Caki2 (cell line): ENCODE data around the gene TRIM66. TPM values are rescaled to one million over a fixed set of nuclear protein-coding genes. Genes with fewer than 3 reads are reported as not detected.

Experiments
- DNase-seq: peaks from one replicate; pipeline ENCODE4 v3.0.0-alpha.2; 2015; ENCODE audit warnings: low read depth
- in situ Hi-C: cut with HindIII; loops from 2 replicates; pipeline ENCODE4 v1.10.0; 2016; ENCODE audit warnings: low sequenced_read_pairs, low pct_unique_long_range_greater_than_20kb, mixed read lengths
- total RNA-seq: library from RNA; depleted of rRNA; stranded (reverse); fragments of >200 nt; shearing (Covaris generic); gene quantifications from 2 replicates; pipeline ENCODE4 v1.2.3, GENCODE V29; 2014; ENCODE audit warnings: low replicate concordance

TRIM66 gene
- total RNA-seq, 1 experiment from 2014 or later = 0.27 TPM

DNA sequence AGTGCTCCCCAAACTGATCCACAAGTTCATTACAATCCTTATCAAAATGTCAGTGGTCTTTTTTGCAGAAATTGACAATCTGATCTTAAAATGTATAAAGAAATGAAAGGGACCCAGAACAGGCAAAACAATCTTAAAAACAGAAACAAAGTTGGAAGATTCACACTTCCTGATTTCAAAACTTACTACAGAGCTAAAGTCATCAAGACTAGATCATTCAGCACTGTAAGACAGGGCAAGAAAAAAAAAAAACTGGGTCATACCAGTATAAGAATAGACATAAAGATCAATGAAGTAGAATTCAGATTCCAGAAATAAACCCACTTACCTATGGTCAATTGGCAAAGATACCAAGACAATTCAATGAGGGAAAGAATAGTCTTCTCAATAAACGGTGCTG, 84.0 kb downstream of the TRIM66 start:
- DNase-seq = no peak
- in situ Hi-C loops = no loop called here

DNA sequence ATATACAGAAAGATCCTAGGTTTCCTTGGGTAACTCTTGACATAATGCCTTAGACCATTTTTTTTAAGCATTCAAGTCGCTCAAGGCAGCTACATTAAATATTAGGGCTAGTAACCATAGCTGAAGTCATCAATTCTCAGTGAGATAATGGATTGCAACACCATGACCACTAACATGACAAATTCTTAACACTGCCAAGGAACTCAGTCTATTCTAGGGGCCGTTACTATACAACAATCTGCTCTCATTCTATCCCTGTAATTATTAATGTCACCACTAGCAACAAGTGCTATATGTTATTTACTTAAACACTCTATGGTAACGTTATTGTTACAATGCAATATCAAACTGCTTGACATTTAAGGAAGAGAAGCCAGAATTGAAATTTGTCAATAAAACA, 85.3 kb downstream of the TRIM66 start:
- in situ Hi-C loops = no loop called here
- DNase-seq = peak; percentile 8

DNA sequence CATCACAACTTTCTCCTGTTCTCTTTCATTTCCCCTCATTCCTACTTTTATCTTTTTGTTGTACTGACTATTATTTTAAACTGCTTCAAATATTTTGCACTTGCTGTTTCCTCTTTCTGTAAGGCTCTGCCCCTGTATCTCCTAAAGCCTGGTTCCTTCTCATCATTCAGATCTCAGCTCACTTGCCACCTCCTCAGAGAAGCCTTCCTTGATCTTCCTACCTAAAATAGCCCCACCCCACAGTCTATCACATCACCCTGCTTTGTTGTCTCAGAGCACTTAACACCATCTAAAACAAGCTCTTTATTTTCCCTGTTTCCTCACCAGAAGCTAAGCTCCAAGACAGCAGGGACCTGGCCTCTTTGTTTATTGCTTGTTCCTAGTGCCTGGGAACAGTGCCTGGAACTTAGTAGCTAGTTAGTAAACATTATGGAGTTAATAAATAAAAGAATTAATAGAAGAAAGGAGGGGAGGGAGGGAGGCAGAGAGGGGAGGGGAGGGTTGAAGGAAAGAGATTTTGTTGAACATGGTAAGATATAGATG, 85.9 kb downstream of the TRIM66 start:
- in situ Hi-C loops = no loop called here
- DNase-seq = no peak

DNA sequence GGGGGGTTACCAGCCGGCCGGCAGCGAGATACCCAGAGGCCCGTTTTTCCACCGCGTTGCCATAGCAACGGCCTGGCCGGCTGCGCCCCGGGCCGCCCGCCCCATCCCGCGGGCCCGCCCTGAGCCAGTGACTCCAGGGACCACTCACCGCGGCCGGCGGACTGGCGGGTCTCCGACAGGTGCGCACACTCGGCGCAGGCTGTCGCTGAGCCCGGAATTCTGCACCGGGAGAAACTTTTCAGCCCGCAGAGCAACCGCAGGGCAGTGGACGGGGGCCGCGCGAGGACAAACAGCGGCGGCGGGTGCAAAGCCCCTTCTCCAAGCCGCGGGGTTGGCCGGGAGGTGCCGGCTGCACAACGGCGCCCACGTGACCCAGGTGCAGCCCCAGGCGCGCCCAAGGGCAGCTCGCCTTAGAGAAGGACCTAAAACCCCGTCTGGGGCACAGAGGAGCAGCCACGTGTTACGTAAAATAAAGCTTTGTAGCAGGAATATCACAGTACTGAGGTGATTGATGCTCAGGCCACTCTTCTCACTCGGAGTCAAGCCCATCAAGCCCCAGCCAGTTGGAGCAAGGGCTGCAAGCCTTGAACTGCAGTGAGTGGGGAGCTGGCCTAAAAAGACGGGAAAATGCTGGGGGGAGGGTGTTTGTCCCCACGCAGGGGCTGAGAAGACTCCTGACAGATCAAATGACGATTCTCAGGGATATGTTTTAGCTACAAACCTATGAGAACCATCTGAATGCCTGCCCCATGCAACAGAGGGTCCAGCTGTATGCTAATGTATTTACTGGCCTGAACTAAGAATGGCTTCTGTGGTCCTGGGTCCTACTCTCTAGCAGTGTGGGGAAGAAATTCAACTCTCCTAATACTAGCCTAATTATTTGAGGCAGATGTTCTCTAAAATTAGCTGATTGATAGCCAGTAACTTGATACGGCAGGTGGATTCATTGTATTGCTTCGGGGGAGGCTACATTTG, 88.2 kb downstream of the TRIM66 start, which contains the start of gene STK33:
Gene STK33, minus strand, starts transcription at position 294 of the 975 bp plus-strand sequence. CDS start 119,323 bp downstream, outside the sequence.
- DNase-seq = no peak
- in situ Hi-C loops = no loop called here

DNA sequence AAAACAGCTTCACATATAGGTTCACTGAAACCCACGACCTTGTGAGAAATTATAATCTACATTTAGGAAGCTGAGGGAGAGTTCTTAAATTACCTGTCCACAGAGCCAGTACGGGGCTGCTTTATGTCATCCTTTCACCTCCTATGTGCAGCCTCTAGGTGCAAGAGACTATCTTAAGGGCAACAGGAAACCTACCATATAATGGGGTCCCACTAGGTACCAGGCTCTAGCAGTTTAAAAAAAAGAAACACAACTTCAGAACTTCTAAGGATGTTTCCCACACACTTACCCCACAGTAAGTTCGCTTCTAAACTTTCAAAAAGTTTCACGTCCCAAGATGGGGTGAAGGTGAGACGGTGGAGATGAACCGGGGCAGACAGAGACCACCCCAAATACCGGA, 89.0 kb downstream of the TRIM66 start:
- in situ Hi-C loops = no loop called here

DNA sequence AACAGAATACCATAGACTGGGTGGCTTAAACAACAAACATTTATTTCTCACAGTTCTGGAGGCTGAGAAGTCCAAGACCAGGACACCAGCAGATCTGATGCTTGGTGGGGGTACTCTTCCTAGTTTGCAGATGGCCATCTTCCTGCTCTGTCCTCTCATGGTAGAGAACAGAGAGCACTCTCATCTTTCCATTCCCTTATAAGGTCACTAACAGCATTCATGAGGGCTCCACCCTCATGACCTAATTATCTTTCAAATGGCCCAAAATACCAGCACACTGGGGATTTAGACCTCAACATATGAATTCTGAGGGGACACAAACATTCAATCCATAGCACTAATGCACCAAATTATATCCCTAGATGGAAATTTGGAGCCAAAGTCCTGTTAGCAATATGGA, 94.5 kb downstream of the TRIM66 start:
- in situ Hi-C loops = no loop called here
- DNase-seq = no peak

More for the DNA sequence above, 89.0 kb downstream of the TRIM66 start:
- no peak for DNase-seq

DNA sequence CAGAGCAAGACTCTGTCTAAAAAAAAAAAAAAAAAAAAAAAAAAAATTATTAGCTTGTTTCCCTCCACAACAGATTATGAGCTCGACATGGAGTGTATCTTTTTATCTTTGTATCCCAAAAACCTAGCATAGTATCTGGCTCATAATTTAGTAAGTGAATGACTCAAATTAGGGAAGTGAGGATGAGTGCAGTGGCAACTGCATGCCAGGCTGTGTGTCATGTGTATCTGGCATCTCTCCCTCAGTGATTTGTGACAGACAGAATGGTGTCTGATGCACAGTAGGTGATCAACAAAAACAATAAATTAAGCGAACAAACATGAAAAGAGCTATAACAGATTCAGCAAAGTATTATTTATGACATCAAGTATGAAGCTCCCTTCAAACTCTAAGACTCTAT, 95.7 kb downstream of the TRIM66 start:
- in situ Hi-C loops = no loop called here
- DNase-seq = no peak

DNA sequence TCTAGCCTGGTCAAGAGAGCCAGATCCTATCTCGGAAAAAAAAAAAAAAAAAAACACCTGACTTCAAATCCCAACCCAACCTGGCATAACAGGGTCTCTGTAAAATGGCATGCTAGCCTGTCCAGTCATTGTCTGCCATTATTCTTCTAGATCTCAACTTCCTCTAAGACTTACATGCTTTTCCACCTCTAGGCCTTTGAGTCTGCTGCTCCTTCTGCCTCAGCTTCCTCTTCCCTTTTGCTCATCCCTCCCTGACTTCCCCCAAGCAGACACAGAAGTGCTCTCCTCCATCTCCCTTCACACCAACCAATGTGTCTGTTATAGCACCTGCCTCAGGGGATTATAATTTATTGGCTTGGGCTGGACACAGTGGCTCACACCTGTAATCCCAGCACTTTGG, 96.3 kb downstream of the TRIM66 start:
- in situ Hi-C loops = no loop called here
- DNase-seq = no peak

DNA sequence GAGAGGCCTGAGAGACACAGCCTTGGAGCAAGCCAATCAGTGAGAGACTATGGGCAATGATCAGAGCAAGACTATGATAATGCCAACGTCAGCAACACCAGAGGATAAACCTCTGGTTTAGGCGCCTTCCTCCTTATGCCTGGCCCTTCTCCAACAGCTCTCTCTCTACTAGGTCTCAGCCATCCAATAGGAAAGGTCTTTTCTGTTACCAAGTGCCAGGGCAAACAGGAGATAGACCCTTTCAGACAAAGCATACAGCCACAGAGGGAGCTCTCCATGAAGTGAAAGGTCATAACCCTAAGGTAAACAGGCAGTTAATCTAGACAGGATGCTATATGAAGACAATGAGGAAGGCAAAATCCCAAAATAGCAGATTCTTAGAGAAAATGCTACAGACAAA, 98.0 kb downstream of the TRIM66 start:
- DNase-seq = no peak
- in situ Hi-C loops = no loop called here

DNA sequence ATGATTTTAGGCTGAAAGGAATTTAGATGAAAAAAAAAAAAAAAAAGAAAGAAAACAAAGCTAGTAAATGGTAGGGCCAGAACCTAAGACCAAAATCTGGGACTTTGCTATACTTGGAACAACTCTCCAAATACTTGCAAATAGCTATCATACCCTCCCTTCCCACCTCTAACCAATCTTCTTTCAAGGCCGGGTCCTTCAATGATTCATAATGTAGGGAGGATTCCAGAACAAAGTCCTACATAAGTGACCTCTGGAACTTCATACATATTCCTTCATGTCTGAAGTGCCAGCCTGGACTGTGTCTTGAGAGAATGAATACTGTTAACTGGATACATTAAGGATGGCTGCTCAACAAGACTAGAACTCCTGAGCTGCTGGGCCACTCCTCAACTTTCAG, 98.4 kb downstream of the TRIM66 start:
- in situ Hi-C loops = no loop called here
- no peak for DNase-seq

DNA sequence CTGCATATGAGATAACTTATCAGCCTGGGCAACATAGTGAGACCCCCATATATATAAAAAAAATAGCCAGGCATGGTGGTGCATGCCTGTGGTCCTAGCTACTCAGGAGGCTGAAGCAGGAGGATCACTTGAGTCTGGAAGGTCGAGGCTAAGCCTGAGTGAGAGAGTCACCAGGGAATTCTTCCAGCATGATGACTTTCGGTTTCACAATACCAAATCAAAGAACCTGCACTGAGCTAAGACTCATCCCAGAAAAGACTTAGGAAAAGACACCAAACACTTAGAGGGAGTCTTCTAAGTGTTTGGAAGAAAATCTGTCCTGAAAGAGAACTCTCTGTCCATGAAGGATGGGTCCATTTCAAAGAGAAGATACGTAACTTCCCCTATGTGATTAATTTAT, 101.2 kb downstream of the TRIM66 start:
- no peak for DNase-seq
- in situ Hi-C loops = no loop called here

DNA sequence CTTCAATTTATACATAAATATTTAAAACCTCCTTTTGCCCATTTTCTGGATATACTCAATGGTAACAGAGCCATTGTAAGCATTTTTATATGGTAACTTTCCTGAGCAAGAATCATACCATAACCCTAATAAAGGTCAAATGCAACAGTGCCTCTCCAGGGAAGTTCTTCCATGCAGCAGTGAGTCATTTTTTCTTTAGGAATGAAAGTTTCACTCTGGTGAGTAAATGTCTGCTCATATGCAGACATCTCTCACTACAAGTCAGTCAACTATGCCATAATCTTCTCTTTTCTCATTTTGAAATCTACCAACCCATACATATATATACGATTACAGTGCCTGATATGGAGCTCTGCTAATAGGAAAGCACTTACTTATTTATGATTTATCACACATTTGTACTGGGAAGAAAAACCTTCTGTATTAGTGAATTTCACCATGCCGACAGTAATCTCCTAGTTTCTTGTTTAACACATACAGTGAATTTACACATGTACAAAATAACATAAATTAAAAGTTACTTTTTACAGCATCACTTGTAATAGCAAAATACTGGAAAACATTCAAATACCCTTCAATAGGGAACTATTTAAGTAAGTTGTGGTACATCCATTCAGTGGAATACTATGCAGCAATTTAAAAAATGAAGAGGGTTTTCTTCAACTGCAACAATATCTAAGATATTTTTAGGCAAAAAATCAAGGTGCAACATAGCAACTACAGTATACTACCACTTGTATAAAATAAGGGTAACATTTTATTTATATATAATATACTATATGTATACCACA, 104.5 kb downstream of the TRIM66 start:
- in situ Hi-C loops = no loop called here
- DNase-seq = no peak

DNA sequence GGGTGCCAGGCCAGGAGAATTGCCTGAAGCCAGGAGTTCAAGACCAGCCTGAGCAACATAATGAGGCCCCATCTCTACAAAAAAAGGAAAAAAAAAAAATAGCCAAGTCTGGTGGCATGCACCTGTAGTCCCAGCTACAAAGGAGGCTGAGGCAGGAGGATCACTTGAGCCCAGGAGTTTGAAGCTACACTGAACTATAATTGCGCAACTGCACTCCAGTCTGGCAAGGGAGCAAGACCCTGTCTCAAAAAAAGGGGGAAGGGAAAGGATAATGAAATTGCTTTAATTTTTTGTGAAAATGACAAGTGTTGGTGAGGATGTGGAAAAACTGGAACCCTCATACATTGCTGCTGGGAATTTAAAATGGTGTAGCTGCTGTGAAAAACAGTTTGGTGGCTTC, 107.7 kb downstream of the TRIM66 start:
- no peak for DNase-seq
- in situ Hi-C loops = loop anchor here (25.0 kb wide), 1 partner anchor 412 kb away; the partner anchor contains the start of gene RIC3

DNA sequence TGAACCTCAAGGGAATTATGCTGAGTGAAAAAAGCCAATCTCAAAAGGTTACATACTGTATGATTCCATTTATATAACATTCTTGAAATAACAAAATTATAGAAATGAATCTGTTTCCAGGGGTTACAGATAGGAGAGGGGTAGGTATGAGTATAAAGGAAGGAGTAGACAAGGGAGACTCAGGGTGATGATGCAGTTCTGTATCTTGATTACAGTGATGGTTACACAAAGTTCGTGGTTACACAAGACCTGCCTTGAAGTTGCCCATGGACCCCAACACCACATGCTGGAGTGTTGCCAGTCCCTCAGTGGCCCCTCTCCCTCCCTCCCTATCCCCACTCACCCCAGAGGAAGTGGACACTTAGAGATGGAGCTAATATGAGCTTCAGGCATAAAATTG, 108.7 kb downstream of the TRIM66 start:
- DNase-seq = no peak
- in situ Hi-C loops = loop anchor here (25.0 kb wide), 1 partner anchor 411 kb away; the partner anchor contains the start of gene RIC3

DNA sequence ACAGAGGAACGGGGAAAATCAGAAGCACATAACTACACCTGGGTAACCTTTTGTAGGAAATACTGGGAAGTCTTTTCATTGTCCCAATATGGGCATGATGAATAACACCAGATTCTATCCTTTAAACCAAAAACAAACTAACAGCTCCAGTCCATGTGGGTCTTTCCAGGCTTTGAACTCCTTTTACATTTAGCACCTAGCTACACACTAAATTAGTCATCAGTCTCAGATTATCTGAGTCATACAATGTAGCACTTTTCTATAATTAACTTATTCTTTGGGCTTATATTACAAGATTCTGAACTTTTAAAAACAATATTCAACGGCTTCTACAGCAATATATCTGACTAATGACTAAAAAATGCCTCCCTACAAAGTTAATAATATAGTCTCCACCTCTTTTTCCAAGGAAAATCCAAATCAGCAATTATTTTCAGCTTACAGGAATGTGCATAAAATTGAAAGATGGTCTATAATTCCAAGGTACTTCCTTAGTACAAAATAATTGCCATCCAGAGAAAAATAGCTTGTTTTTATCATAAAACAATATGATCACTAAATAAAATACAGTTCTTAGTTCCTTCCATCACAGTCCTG, 114.8 kb downstream of the TRIM66 start:
- in situ Hi-C loops = loop anchor here (25.0 kb wide), 1 partner anchor 405 kb away; the partner anchor contains the start of gene RIC3

DNA sequence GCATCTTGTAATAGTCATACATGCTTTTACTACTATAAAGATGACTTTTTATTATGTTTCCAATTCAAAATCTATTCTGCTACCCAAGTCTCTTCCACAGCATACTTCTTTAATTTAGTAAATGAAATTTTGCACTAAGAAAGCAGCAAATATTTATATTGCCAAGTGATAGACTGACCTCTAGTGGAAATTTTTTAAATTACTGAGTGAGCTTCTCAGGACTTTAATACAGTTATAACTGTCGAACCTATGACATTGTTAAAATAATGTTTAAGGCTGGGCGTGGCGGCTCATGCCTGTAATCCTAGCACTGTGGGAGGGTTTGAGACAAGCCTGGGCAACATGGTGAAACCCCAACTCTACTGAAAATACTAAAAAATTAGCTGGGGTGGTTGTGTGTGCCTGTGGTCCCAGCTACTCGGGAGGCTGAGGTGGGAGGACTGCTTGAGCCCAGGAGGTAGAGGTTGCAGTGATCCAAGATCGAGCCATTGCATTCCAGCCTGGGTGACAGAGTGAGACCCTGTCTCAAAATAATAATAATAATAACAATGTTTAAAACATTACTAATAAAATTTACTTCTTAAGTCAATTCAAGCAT, 115.8 kb downstream of the TRIM66 start:
- in situ Hi-C loops = loop anchor here (25.0 kb wide), 1 partner anchor 404 kb away; the partner anchor contains the start of gene RIC3

More for the DNA sequence above, 114.8 kb downstream of the TRIM66 start:
- peak; percentile 5 for DNase-seq

DNA sequence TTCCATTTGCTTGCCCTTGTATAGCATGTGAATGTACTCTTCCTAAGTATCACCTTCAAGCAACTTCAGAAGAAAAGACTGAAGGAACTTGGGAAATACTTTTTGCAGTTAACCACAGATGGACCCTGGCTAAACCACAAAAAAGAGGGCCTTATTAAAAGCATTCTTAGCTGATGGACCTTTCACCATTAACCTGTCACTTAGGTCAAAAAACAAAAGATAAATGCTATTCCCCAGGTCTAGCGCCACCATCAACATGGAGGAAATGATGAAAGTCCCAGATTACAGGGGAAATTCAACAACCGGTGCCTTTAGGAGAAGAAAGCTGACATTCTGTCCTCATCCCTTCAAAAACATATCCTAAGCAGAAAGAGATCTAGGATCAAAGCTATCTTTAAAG, 117.9 kb downstream of the TRIM66 start:
- in situ Hi-C loops = loop anchor here (25.0 kb wide), 1 partner anchor 402 kb away; the partner anchor contains the start of gene RIC3
- no peak for DNase-seq

More for the DNA sequence above, 115.8 kb downstream of the TRIM66 start:
- DNase-seq = peak; percentile 44
